GM18873 (cell line): ENCODE results near the gene GLDC.
A peak's percentile ranks its signal among the peaks of the same experiment; 100 is the strongest.
"Not testable (repeated sequence)": the region's sequence is repeated elsewhere in the genome, so short reads cannot be mapped to it uniquely, and the experiment has no call there.

Experiments used
- ATAC-seq: cut with Tn5 transposase; IDR thresholded peaks from one replicate; pipeline ENCODE4 v1.9.1; 2021; ENCODE audit warnings: mild to moderate bottlenecking, moderate library complexity, moderate number of reproducible peaks; ENCODE audit not compliant: unreplicated experiment, low FRiP score

GLDC gene

GRCh38 chr9:6645355-6646292 lies at the start of gene GLDC:
Gene GLDC (minus strand): TSS chr9:6645729. CDS start chr9:6645499, 230 bp downstream.
- peak; percentile 88 for ATAC-seq

DNA sequence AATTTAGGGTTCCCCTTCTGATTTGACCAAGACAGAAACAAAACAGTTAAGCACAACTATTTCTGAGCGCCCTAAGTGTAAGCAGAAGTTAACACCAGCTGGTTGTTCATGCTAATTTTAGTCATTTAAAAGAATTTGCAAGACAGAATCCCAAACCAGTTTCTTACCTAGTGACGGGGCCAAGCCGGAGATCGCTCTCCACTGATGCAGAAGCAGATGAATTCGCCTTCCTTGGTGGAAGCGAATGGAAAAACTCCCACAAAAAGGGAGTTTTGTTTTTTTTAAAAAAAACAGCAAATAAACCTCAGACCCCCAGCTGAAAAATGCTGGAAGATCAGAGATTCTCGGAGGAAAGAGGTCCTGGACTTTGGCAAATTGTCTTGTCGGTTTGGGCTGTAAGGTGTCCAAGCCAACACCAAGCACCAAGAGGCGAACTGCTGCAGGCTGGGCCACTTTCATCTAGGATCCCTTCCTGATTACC lies 47.4 kb upstream of the GLDC start:
- no peak for ATAC-seq

GRCh38 chr9:6692433-6692832 lies 46.9 kb upstream of the GLDC start:
- ATAC-seq = no peak

DNA sequence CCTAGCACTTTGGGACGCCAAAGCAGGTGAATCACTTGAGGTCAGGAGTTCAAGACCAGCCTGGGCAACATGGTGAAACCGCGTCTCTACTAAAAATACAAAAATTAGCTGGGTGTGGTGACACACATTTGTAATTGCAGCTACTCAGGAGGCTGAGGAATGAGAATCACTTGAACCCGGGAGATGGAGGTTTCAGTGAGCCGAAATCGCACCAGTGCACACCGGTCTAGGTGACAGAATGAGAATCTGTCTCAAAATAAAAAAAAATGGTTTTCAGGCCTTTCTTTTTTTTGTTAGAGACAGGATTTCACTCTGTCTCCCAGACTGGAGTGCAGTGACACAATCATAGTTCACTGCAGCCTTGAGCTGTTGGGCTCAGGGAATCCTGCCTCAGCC lies 45.1 kb upstream of the GLDC start:
- ATAC-seq = not testable (repeated sequence)

DNA sequence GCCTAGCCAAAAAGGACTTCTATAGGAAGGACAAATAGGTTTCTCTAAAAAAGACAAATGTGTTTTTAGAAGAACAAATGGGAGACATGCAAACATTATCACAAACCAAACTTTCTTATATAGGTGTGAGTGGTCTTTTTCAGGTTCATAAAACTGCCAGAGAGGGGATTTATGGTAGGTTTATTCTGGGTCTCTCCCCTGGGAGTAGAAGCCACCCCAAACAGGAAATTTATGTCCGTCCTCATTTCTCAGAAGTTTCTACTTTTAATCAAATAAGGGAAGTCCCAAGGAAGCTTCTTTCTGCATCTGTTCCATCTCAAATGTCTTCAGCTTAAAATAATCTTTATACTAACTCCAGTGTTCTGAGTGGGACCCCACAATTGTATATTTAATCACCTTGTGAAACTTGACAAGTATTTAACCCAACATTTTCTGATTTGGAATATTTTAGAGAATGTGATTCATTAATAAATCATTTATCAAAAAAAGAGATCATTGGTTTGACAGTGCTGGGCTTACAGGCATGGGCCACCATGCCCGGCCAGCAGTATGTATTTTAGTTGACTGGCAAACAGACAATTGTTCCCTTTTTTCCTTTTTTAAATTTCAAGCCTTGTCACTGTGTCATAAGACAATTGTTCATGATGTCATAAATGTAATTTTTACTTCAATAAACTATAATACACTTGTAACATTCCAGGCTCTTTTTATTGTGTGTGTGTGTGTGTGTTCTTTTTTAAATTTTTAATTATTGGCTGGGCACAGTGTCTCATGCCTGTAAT lies 44.6 kb upstream of the GLDC start:
- ATAC-seq = no peak

GRCh38 chr9:6687180-6687579 lies 41.7 kb upstream of the GLDC start:
- ATAC-seq = no peak

- ATAC-seq = no peak
Observed at GRCh38 chr9:6686396-6686795, 40.9 kb upstream of the GLDC start.

- ATAC-seq = no peak
Observed at GRCh38 chr9:6681957-6682501, 36.5 kb upstream of the GLDC start.

- peak; percentile 50 for ATAC-seq
Observed at GRCh38 chr9:6681147-6681956, 35.8 kb upstream of the GLDC start.

DNA sequence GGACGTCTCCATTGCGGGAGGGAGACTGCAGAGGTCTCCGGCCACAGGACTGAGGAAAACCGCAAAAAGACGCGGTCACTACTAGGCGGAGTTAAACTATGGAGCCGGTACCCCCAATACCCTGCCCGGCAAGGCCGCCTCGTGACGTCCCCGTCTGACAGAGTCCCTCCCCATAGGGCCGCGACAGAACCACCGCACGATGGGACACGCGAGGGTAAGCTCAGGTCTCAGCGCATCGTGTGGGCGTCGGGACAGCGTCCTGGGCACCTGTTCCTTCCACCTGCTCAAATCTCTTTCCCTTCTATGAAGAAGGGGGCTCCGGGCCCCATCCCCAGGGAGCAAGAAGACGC lies 35.2 kb upstream of the GLDC start:
- ATAC-seq = peak; percentile 7

DNA sequence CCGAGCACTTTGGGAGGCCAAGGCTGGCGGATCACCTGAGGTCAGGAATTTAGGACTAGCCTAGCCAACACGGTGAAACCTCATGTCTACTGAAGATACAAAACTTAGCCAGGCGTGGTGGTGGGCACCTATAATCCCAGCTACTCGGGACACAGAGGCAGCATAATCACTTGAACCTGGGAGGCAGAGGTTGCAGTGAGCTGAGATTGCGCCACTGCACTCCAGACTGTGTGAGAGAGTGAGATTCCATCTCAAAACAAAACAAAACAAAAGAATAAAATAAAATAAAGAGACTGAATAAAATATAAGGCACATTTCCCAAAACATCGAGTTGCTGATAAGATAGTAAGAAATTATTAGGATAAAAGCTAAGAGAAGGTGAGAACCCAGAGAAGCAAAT lies 32.3 kb upstream of the GLDC start:
- ATAC-seq = no peak

- no peak for ATAC-seq
Observed at GRCh38 chr9:6676254-6676921, 30.9 kb upstream of the GLDC start.

DNA sequence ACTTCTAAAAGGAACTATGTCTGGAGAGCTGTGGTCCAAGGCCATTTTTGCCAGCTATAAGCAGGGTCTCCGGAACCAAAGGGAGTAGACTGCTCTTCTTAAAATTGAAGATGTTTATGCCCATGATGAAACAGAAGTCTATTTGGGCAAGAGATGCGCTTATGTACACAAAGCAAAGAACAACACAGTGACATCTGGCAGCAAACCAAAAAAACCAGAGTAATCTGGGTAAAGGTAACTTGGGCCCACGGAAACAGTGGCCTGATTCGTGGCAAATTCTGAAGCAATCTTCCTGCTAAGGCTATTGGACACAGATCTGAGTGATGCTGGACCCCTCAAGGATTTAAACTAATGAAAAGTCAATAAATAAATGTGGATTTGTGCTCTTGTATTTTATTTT lies 29.7 kb upstream of the GLDC start:
- no peak for ATAC-seq

- no peak for ATAC-seq
Observed at GRCh38 chr9:6673326-6674025, 27.9 kb upstream of the GLDC start.

DNA sequence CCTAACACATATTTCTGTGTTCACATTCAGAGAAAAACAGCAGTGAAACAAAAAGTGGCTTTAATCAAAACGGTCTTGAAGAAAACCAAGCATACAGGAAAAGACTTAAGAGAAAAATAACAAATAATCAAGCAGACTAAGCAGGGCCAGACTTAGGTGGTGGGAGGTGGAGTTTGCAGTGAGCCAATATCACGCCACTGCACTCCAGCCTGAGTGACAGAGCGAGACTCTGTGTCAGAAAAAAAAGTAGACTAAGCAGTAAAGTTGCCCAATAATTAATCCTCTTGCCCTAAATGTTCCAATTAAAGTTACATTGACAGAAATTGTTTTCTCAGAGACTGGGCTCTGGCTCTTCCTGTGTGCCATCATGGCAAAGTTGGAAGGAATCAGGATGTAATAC lies 26.6 kb upstream of the GLDC start:
- ATAC-seq = no peak

GRCh38 chr9:6671416-6671815 lies 25.9 kb upstream of the GLDC start:
- no peak for ATAC-seq

DNA sequence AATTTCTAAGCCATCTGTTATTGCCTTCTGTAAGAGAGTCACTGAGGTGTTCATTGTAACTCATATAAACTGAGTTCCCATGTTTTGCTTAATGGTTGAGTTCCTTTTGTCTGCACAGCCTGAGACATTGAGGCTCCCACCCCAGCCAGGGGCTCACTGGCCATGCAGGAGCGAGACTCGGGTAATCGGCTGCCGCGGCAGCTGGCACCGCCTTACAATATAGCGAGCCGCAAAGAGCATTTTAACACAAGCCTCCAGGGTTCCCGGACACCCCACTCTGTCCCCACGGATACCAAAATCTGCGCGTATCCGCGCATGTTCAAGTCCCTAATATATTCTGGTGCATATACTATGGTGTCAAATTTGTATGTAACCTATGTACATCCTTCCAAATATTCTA lies 24.4 kb upstream of the GLDC start:
- ATAC-seq = no peak

GRCh38 chr9:6667633-6668280 lies 22.2 kb upstream of the GLDC start:
- no peak for ATAC-seq

- ATAC-seq = no peak
Observed at GRCh38 chr9:6667080-6667479, 21.6 kb upstream of the GLDC start.
